RPMI7951 (cell line): ENCODE data around the gene SPDYE2. TPM values are rescaled to one million over a fixed set of nuclear protein-coding genes. Genes with fewer than 3 reads are reported as not detected.
"Not testable (repeated sequence)": the region's sequence is repeated elsewhere in the genome, so short reads cannot be mapped to it uniquely, and the experiment has no call there.

Source experiments
- DNase-seq: peaks from one replicate; pipeline ENCODE4 v3.0.0-alpha.2; 2012; ENCODE audit warnings: low read depth
- total RNA-seq: library from RNA; depleted of rRNA; stranded (reverse); fragments of >200 nt; shearing (Covaris generic); gene quantifications from 2 replicates; pipeline ENCODE4 v1.2.3, GENCODE V29; 2014

Gene SPDYE2
- total RNA-seq, 1 experiment from 2014 or later, result not detected

DNA sequence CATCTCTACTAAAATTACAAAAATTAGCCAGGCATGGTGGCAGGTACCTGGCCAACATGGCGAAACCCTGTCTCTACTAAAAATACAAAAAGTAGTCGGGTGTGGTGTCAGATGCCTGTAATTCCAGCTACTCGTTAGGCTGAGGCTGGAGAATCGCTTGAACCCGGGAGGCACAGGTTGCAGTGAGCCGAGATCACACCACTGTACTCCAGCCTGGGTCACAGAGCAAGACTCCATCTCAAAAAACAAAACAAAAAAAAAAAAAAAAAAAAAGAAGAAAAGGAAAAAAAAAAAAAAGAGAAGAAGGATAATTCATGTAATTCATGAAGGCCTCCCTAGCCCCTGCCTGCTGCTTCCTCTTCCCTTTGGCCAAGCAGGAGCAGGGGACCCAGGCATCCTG is 10.4 kb upstream of the SPDYE2 start:
- not testable (repeated sequence) for DNase-seq

DNA sequence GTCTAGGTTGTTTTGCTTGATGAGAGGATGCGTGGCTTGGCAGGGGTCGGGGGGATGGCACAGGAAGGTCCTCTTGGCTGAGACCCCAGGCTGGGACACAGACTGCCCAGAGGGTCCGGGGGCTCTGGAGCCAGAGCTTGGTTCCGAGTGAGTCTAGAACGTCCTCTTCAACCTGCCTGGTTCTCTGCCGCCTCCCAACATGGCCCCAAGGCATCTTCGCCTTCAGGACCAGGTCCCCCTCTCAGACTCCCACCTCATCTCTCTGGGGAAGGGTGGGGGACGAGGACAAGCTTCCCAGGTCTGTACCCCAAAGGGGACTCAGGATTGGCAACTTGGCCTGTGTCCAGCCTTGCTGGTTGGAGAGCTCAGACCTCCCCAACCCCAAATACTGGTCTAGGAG is 8.9 kb upstream of the SPDYE2 start:
- not testable (repeated sequence) for DNase-seq

DNA sequence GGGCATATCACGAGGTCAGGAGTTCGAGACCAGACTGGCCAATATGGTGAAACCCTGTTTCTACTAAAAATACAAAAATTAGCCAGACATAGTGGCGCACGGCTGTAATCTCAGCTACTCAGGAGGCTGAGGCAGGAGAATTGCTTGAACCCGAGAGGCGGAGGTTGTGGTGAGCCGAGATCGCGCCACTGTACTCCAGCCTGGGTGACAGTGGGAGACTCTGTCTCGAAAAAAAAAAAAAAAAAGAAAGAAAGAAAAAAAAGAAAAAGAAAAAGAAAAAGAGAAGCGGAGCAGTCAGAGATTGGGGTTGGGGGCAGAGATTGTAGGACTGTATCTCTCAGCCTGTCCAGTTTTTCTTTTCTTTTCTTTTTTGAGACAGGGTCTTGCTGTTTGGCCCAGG is 8.3 kb upstream of the SPDYE2 start:
- DNase-seq, result not testable (repeated sequence)

DNA sequence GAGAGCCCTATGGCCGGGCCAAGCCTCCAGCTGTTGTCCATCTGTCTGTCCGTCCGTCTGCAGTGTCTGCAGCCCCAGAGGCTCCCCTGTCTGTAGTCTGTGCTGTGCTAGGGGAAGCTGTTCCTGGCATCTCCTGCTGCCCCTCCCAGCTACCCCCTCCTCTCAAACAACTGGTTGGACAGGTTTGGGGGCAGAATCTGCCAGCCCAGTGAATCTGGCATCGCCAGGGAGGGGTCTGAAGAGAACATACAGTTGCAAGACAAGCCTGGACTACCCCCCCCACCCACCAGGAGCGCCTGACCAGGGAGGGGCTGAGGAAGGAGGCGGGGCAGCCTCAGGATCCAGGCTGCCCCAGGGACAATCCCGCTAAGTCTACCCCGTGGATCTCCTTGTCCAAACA is 7.4 kb upstream of the SPDYE2 start, which contains the start of gene UPK3BL2:
Gene UPK3BL2, minus strand, starts transcription at position 101 of the 400 bp plus-strand sequence. Its CDS starts 60 bp downstream, at position 41.
- DNase-seq, result not testable (repeated sequence)

DNA sequence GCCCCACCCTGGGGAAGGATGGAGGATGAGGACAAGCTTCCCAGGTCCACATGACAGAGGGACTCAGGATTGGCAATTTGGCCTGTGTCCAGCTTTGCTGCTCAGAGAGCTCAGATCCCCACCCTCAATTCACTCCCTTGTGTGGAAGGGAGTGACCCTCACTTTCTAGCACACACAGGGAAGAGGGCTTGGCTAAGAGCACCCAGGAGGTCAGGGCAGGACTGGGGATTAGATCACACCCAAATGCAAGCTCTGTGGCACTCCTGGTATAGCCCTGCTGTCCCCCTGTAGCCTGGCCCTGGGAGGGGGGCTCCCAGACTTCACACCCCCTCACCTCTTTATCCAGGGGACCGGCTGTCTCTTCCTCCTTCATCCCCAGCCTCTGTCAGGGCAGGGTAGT is 6.7 kb upstream of the SPDYE2 start:
- not testable (repeated sequence) for DNase-seq

DNA sequence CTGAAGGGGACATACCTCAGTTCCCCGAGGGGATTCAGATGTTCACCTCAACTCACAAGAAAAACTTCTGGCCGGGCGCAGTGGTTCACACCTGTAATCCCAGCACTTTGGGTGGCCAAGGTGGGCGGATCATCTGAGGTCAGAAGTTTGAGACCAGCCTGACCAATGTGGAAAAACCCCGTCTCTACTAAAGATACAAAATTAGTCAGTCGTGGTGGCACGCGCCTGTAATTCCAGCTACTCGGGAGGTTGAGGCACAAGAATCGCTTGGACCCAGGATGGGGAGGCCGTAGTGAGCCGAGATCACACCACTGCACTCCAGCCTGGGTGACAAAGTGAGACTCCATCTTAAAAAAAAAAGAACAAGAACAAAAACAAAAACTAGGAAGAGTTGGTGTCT is 5.7 kb upstream of the SPDYE2 start:
- not testable (repeated sequence) for DNase-seq

DNA sequence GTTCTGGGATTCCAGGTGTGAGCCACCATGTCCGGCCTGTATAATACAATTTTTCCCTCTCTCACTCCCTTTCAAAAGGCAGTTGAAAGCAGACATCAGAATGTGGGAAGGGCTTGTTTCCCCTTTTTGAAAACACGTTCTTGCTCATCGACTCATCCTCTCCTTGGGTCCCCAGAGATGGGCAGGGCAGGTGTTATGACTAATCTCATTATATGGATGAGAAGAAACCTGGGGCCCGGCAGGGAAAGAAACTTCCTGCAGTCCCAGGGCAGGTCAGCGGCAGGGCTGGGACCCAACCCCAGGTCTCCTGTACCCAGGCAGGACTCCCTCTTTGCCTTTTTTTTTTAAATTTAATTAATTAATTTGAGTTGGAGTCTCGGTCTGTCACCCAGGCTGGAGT is 4.7 kb upstream of the SPDYE2 start:
- not testable (repeated sequence) for DNase-seq

DNA sequence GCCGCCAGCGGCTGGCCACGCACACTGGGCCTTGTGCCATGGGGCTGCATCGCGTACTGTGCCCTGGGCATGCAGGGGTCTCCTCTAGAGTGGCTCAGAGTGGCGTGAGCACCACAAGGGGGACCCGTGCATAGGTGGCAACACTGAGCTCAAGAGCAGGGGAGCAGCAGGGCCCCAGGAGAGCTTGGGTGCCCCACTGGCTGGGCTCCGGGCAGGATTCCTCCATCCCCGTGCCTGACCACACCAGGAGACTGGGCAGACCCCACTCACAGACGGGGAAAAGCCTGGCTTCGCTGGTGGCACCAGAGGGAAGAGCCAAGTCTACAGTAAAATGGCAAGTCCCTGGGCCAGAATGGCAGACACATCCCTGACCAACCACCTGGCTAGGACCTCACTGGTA is 17.6 kb downstream of the SPDYE2 start:
- not testable (repeated sequence) for DNase-seq

DNA sequence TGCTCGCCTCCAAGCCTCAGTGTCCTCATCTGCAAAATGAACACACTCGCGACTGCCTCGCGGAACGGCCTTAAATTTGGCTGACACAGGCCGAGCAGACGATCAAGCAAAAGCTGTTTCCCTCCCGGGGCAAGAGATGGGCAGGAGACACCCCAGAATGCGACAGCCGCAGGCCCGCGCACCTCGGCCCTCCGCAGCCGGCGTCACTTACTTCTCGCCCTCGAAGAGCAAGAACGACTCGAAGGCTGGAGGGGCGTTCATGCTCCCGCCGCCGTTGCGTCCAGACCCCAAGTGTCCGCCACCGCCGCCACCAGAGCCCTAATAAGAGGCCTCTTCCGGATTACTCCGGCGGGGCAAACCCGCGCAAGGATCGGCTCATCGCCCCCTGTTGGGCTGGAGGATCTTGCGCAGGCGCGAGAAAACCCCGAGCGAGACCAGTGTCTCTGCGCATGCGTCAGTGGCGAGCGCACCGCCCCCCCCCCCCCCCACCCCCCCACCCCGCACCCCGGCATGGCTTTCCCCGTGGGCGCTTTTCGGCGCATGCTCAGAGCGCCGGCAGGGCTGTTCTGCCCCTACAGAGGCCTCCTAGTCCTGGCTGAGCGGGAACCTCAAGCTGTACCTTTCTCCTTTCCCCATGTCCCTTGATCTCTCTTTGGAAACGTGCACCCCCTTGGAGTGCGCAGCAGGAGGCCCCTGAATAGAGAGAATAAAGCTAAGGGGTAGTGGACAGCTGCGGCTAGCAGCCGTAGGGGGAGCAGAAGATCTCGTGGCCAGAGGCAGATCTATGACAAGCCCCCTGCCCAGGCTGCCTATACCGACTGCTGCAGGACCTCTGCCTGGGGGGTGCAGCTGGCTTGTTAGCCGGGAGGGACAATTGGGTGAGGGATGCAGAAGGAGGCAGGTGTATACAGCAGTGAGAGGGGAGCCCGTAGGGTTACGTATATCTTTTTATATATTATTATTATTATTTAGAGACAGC is 21.5 kb downstream of the SPDYE2 start, which contains the start of gene POLR2J3:
Gene POLR2J3, minus strand, starts transcription at position 323 of the 979 bp plus-strand sequence. Its CDS starts 62 bp downstream, at position 261.
- peak; percentile 80 for DNase-seq

DNA sequence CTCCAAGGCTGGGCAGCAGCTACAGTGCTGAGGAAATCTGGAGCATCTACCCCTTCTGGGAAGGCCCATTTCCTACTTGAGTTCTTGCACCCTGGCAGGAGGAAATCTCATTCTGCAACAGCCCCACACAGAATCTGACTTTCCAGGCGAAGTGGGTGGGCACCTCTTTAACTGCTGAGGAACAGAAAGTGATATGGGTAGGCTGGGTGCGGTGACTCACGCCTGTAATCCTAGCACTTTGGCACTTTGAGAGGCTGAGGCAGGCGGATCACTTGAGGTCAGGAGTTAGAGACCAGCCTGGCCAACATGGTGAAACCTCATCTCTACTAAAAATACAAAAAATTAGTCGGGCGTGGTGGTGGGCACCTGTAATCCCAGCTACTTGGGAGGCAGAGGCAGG is 23.6 kb downstream of the SPDYE2 start:
- not testable (repeated sequence) for DNase-seq

DNA sequence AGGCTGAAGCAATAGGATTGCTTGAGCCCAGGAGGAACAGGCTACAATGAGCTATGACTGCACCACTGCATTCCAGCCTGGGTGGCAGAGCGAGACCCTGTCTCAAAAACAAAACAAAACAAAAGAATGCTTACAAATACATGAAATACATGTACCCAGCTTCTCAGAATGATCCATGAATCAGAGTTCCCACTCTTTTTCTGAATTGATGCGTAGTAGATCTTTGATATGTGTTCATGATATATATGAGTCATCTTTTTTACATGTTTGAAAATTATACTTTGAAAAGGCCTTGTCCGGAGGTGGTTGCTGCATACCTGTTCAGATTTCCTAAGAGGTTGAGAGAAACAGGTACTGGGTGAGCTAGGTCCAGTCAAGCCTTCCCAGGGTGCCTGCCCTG is 25.3 kb downstream of the SPDYE2 start:
- not testable (repeated sequence) for DNase-seq

DNA sequence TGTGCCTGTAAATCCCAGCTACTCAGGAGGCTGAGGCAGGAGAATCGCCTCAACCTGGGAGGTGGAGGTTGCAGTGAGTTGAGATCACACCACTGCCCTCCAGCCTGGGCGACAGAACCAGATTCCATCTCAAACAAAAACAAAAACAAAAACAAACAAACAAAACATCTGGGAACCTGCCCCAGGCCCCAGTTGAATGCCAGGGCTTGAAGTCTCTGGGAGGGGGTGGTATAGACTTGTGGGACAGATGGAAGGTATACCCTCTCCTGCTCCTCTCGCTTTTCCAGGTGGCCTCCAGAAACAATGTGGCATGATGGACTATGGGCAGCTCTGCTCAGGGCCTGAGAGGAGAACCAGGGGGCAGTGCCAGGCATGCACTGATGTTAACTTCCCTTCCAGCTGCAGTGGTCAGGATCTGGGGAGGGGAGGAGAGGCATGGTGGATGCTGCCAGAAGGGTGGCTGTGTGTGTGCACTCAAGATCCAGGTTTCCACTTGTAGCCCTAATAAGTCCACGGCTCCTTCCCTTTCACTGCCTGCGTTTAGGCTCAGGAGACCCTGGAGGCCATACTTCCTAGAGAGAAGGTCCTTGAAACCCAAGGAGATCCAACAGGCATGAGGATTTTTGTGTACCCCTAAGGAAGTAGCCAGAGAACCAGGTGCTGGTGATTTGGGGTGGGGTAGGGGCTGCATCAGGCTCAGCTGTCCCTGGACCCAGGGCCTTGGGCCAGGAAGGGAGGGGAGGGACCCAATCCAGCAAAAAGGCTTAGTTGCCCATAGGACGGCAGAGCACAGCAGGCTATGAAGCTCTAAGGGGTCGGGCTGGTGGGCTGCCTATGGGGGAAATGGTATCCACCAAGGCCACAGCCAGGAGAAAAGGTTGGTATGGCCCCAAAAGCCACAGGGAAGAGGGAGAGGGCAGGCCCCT is 26.6 kb downstream of the SPDYE2 start:
- not testable (repeated sequence) for DNase-seq

DNA sequence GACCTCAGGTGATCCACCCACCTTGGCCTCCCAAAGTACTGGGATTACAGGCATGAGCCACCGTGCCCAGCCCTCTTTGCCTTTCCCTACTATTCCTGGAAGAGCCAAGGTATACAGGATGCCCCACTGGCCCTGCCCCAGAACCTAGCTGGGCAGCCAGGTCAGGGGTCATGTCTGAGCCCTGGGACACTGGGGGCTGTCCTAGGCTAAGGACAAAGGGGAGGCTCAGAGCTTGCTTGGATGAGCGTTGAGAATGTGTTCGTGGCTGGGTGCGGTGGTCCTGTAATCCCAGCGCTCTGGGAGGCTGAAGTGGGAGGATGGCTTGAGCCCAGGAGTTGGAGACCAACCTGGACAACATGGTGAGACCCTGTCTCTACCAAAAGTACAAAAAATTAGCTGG is 27.5 kb downstream of the SPDYE2 start:
- not testable (repeated sequence) for DNase-seq

DNA sequence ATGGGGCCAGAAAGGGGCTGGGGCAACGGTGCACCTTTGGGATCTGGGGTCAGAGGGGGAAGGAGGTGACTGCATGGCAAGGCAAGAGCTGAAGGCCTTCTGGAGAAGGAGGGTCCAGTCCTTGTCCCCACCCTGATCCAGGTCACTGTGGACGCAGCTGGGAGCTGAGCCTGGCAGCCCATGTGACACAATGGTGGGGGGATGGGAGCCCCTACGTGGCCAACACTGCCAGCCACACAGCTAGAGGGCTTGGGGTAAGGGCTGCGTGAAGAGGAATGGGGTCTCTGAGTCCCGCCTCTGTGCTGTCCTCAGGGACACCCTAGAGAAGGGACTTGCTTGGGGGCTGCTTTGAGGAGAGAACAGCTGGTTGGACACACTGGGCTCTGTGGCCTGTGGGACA is 30.7 kb downstream of the SPDYE2 start:
- DNase-seq, result not testable (repeated sequence)

DNA sequence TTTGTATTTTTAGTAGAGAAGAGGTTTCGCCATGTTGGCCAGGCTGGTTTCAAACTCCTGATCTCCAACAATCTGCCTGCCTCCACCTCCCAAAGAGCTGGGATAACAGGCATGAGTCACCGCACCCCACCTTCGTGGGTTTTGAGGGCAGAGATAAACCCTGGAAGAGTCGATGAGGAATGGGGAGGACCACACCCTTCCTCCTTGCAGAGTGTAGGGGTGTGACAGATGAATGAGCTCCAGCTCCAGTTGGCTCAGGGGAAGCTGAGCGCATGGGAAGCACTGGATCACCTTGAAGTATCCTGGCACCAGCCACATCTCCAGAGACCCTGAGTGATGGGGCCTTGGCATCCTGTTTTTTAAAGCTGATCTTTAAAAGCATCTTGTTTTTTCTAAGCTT is 32.5 kb downstream of the SPDYE2 start:
- DNase-seq, result not testable (repeated sequence)

DNA sequence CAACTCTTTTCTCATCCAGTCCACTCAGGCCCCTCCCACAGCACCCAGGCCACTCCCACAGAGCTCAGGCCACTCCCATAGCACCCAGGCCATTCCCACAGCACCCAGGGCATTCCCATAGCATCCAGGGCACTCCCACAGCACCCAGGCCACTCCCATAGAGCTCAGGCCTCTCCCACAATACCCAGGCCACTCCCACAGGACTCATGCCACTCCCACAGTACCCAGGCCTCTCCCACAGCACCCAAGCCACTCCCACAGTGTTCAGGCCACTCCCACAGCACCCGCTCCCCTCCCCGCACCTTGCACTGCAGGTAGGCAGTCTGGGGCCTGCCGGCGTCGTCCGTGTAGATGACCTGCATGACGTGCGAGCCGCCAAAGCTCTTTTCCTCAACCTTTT is 38.8 kb downstream of the SPDYE2 start:
- DNase-seq, result not testable (repeated sequence)

DNA sequence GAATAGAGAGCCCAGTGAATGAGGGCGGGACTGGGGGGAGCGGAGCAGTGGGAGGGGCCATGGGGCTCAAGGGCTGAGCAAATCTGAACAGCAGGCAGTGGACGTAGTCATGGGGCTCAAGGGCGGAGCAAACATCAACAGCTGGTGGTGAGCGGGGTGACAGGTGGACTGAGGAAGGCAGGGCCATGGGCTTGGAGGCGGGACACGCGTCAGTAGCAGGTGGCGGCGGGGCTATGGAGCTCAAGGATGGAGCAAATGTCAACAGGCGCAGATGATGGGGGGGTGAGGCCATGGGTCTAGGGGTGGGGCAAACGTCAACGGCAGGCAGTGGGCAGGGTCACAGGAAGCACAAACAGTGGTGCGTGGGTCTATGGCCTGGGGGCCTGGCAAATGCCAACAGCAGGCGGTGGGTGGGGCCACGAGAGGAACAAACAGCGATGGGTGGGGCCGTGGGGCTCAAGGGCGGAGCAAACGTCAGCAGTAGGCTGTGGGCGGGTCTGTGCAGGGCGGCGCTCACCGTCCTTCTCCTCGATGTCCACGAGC is 41.5 kb downstream of the SPDYE2 start:
- not testable (repeated sequence) for DNase-seq

DNA sequence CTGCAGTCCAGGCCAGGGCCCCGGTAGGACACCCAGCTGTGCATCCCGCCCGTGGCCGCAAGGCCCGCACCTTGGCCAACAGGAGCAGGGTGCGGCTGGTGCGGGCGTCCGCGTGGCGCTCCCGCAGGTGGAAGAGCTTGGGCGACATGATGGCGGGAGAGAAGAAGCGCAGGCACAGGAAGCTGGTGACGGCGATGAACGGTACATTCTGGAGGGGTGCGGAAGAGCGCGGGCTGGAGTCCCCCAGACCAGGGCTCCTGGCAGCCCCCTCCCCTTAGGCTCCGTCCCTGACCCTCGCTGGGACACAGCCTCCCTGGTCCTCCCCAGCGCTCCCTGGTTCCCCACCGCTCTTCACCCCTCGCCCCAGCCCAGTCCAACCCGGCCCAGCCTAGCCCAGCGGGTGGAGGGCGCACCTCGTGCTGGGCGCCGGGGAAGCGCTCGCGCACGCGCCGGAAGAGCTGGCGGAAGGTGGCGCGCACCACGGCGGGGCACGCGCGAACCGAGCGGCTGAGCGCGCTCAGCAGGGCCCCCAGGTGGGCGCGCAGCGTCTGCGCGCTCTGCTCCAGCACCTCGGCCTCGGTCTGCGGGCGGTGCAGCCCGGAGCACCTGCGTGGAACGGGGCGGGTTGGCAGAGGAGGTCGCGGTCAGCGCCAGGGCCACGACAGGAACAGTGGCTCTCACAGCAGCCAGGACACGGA is 42.8 kb downstream of the SPDYE2 start:
- DNase-seq, result not testable (repeated sequence)

DNA sequence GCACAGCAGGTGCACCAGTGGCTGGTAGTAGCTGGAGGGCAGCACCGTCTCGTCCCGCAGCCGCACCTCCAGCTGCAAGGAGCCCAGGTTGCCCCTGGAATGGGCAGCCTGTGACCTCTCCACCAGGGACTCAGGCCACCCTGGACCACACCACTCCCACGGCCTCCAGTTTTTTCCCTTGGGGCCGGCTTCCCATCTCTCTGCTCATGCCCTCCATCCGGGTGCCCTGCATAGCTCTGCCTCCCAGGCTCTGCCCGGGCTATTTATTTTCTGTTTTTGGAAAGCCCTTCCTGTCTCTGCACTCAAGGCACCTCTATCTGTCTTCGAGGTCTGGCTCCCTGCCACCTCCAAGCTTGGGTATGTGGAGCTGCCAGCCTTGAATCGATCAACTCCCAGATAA is 45.0 kb downstream of the SPDYE2 start:
- DNase-seq, result not testable (repeated sequence)

DNA sequence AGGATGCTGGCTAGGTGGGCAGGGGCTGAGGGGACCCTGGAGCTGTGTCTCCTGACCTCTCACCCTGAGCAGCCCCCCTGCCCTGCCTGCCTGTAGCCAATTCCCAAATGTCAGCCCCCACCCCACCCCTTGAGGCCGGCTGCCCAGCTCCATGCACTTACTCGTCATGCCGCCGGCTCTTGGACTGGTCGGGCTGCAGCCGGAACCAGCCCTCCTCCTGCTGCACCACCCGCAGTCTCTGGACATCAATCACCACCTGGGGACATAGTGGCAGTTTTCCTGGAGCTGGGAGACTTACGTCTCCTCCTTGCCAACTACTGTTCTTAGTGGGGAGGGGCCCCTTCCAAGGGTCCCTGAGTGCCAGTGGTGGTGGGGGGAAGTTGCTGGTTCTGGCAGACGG is 48.7 kb downstream of the SPDYE2 start:
- not testable (repeated sequence) for DNase-seq

DNA sequence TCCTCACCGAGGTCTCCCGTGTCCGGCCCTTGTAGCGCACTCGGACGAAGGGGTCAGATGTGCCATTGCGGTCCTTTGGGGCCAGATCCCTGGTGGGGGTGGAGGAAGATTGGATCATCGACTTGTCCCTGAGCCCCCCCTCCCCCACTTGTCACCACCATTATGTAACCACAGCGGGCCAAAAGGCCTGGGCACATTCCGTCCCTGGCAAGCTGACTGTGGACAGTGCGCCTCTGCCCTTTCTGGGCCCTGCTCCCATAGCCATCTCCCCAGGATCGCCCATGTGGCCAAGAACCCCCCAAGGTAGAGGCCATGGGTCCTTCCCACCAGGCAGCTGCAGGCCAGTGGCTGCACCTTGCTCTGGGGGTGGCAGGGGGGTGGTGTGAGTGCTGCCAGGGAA is 51.3 kb downstream of the SPDYE2 start:
- DNase-seq, result not testable (repeated sequence)
